SK-N-SH (cell line): ENCODE results near the gene GYPC. TPM values are rescaled to one million over a fixed set of nuclear protein-coding genes. Genes with fewer than 3 reads are reported as not detected.

ENCODE experiments used
- CTCF ChIA-PET: fragments of 300-600, 350-600 bp; formaldehyde crosslinking; extraction: SDS; loops from one replicate; lab custom pipeline; 2021; lab: Yijun Ruan, JAX
- POLR2A ChIA-PET: fragments of 350-600 bp; sonication (Branson Sonifier 250); formaldehyde crosslinking; extraction: SDS; loops from one replicate; lab custom pipeline; 2020; ENCODE audit warnings: antibody characterized with exemption, inconsistent platforms; lab: Yijun Ruan, JAX
- DNase-seq: peaks from one replicate; pipeline ENCODE4 v3.0.0; 2012
- H2AFZ ChIP-seq: fragments of 200-600 bp; sonication (generic); 2 replicates; pipeline ENCODE4 v1.8.1; 2016; ENCODE audit warnings: antibody characterized with exemption, mild to moderate bottlenecking, low read depth
- H3F3A ChIP-seq: fragments of 200-600 bp; sonication (generic); replicated peaks from 2 replicates; pipeline ENCODE3; 2016; ENCODE audit warnings: antibody characterized with exemption, mild to moderate bottlenecking; ENCODE audit not compliant: insufficient read depth
- H3K27ac ChIP-seq, 2 experiments: fragments of 200-500 bp in 1 of 2; fragments of 200-600 bp in 1 of 2; sonication (Bioruptor generic) in 1 of 2; sonication (generic), shearing (Covaris generic) in 1 of 2; 2 replicates each; pipeline versions ENCODE4 v1.5.1 to v1.6.1; 2014 to 2016; ENCODE audit warnings: low read depth in 2 of 2, inconsistent platforms in 1 of 2, low read length in 1 of 2, mild to moderate bottlenecking in 1 of 2, mixed read lengths in 1 of 2
- H3K27me3 ChIP-seq: fragments of 200-600 bp; sonication (generic), shearing (Covaris generic); 2 replicates; pipeline ENCODE4 v1.6.1; 2016; ENCODE audit warnings: mixed run types; ENCODE audit not compliant: insufficient read depth
- H3K36me3 ChIP-seq, 2 experiments: fragments of 200-500 bp in 1 of 2; fragments of 200-600 bp in 1 of 2; sonication (Bioruptor generic) in 1 of 2; sonication (generic) in 1 of 2; replicated peaks in 1 of 2; 2 replicates each; pipeline versions ENCODE3 to v1.5.1; 2014 to 2016; ENCODE audit warnings: low read length in 1 of 2, mild to moderate bottlenecking in 1 of 2; ENCODE audit not compliant: insufficient read depth in 2 of 2, control insufficient read depth in 1 of 2
- H3K4me1 ChIP-seq, 2 experiments: fragments of 200-500 bp in 1 of 2; fragments of 200-600 bp in 1 of 2; sonication (Bioruptor generic) in 1 of 2; sonication (generic), shearing (Covaris generic) in 1 of 2; 2 replicates each; pipeline versions ENCODE4 v1.5.1 to v1.6.1; 2014 to 2016; ENCODE audit warnings: low read depth in 1 of 2, low read length in 1 of 2, mixed run types in 1 of 2; ENCODE audit not compliant: insufficient read depth in 2 of 2, control insufficient read depth in 1 of 2
- H3K4me2 ChIP-seq: fragments of 200-600 bp; sonication (generic), shearing (Covaris generic); 2 replicates; pipeline ENCODE4 v1.6.1; 2017; ENCODE audit warnings: mixed run types
- H3K4me3 ChIP-seq, 2 experiments: fragments of 200-500 bp in 1 of 2; fragments of 200-600 bp in 1 of 2; sonication (Bioruptor generic) in 1 of 2; sonication (generic), shearing (Covaris generic) in 1 of 2; 2 replicates each; pipeline versions ENCODE4 v1.5.1 to v1.8.1; 2014 to 2016; ENCODE audit warnings: low read depth in 2 of 2, inconsistent platforms in 1 of 2, low read length in 1 of 2, mild to moderate bottlenecking in 1 of 2, mixed read lengths in 1 of 2, moderate library complexity in 1 of 2
- H3K79me2 ChIP-seq: fragments of 200-600 bp; sonication (generic); 2 replicates; pipeline ENCODE4 v1.8.1; 2017; ENCODE audit warnings: mild to moderate bottlenecking; ENCODE audit not compliant: insufficient read depth
- H3K9ac ChIP-seq: fragments of 200-600 bp; sonication (generic); 2 replicates; pipeline ENCODE4 v1.6.1; 2017; ENCODE audit warnings: mixed run types
- H3K9me2 ChIP-seq: fragments of 200-600 bp; sonication (generic); 2 replicates; pipeline ENCODE4 v1.6.1; 2017; ENCODE audit warnings: mixed run types
- H3K9me3 ChIP-seq: fragments of 200-600 bp; sonication (generic); 2 replicates; pipeline ENCODE4 v1.6.1; 2017; ENCODE audit warnings: mixed run types, mild to moderate bottlenecking, moderate library complexity
- H4K20me1 ChIP-seq: fragments of 200-600 bp; sonication (generic); 2 replicates; pipeline ENCODE4 v1.6.1; 2017; ENCODE audit warnings: mild to moderate bottlenecking, mixed run types; ENCODE audit not compliant: insufficient read depth
- EP300 ChIP-seq, 2 experiments: IDR thresholded peaks; 2 replicates each; pipeline versions ENCODE4 v1.4.0 to v1.6.1; 2012; ENCODE audit warnings: borderline replicate concordance in 1 of 2, low read depth in 1 of 2, low read length in 1 of 2
- FOSL2 ChIP-seq: IDR thresholded peaks from 2 replicates; pipeline ENCODE4 v1.4.0; 2012; ENCODE audit warnings: low read depth, mild to moderate bottlenecking, moderate library complexity, borderline replicate concordance
- FOXJ3 ChIP-seq: sonication (generic); formaldehyde crosslinking; IDR thresholded peaks from 2 replicates; pipeline ENCODE4 v1.5.1; 2020; ENCODE audit warnings: mild to moderate bottlenecking, missing genetic modification reagents
- FOXM1 ChIP-seq: IDR thresholded peaks from 2 replicates; pipeline ENCODE4 v1.4.0; 2012; ENCODE audit warnings: low read depth, mild to moderate bottlenecking
- GABPA ChIP-seq: IDR thresholded peaks from 2 replicates; pipeline ENCODE4 v1.4.0; 2012; ENCODE audit warnings: low read depth, mild to moderate bottlenecking
- MEF2A ChIP-seq: IDR thresholded peaks from 2 replicates; pipeline ENCODE4 v1.4.0; 2012; ENCODE audit warnings: low read depth, borderline replicate concordance
- MXI1 ChIP-seq: IDR thresholded peaks from 2 replicates; pipeline ENCODE4 v1.6.1; 2012; ENCODE audit warnings: mild to moderate bottlenecking, low read depth, low read length, improper control_type of control experiment
- NRF1 ChIP-seq: IDR thresholded peaks from 2 replicates; pipeline ENCODE4 v1.6.1; 2012; ENCODE audit warnings: low read depth, mild to moderate bottlenecking, low read length
- POLR2AphosphoS5 ChIP-seq: IDR thresholded peaks from 2 replicates; pipeline ENCODE4 v1.6.1; 2012; ENCODE audit warnings: low read depth, low read length
- RAD21 ChIP-seq: IDR thresholded peaks from 2 replicates; pipeline ENCODE4 v1.6.1; 2012; ENCODE audit warnings: mild to moderate bottlenecking, low read length
- RCOR1 ChIP-seq: fragments of 150-350 bp; IDR thresholded peaks from 2 replicates; pipeline ENCODE4 v1.6.1; 2017; ENCODE audit warnings: antibody characterized with exemption, low read length
- RFX5 ChIP-seq: IDR thresholded peaks from 2 replicates; pipeline ENCODE4 v1.6.1; 2012; ENCODE audit warnings: mild to moderate bottlenecking, improper control_type of control experiment, low read length
- SIN3A ChIP-seq: IDR thresholded peaks from 2 replicates; pipeline ENCODE4 v1.6.1; 2012; ENCODE audit warnings: low read depth, mild to moderate bottlenecking, low read length, moderate library complexity, borderline replicate concordance
- TCF12 ChIP-seq: IDR thresholded peaks from 2 replicates; pipeline ENCODE4 v1.4.0; 2012
- WGBS: methylation state at CpG from one replicate; pipeline ENCODE4 v1.1.6; 2017; ENCODE audit warnings: low lambda C conversion rate; 5-methylcytosine and 5-hydroxymethylcytosine counted together
- polyA plus RNA-seq, 3 experiments: library from polyadenylated mRNA; depleted of rRNA; stranded (reverse); fragments of >200 nt; gene quantifications; 2 replicates each; pipeline ENCODE4 v1.2.3, GENCODE V29; 2012
- TF ChIP-seq, protein P1 (sequence below): fragments of 150-350 bp; IDR thresholded peaks from 2 replicates; pipeline ENCODE4 v1.6.1; 2016; ENCODE audit warnings: mild to moderate bottlenecking, low read depth, low read length
- TF ChIP-seq, protein P2 (sequence below): IDR thresholded peaks from 2 replicates; pipeline ENCODE4 v1.4.0; 2012; ENCODE audit warnings: low read depth, borderline replicate concordance
- TF ChIP-seq, protein P3 (sequence below): IDR thresholded peaks from 2 replicates; pipeline ENCODE4 v1.6.1; 2012; ENCODE audit warnings: mild to moderate bottlenecking, low read depth, low read length, moderate library complexity
- TF ChIP-seq, protein P4 (sequence below): IDR thresholded peaks from 2 replicates; pipeline ENCODE4; 2012
- TF ChIP-seq, protein P5 (sequence below): IDR thresholded peaks from 2 replicates; pipeline ENCODE4 v1.4.0; 2012; ENCODE audit warnings: low read depth, borderline replicate concordance

Gene GYPC
- polyA plus RNA-seq, 1 of the 3 experiments (the other 2 are of a cell fraction): not detected

DNA sequence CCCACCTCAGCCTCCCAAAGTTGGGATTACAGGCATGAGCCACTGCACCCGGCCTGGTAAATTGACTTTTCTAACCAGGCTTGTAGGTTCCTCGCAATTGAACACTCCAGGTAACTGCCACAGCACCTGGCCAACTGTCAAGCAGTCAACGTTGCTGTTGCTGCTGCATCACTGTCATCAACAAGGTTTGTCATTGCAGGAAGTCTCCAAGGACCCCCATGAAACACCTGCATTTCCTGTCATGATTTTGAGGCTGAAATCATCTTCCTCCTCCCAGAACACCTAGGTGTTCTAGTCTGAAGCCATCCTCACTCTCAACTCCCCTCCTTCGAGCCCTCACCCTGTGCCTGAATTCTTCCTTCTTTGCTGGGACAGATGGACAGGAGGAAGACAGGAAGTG, 29.7 kb downstream of the GYPC start:
- H3K36me3 ChIP-seq: no peaks in the 10 kb centered on the region
- H3K27ac ChIP-seq: no peak overlapping the region
- 4% methylated on average over 4 of the region's 4 CpGs for WGBS
- POLR2A ChIA-PET: no interaction called here
- no peak overlapping the region for H3K4me2 ChIP-seq
- H4K20me1 ChIP-seq: no peaks in the 10 kb centered on the region
- no peak for TF ChIP-seq RFX5
- TF ChIP-seq, protein P1, sequence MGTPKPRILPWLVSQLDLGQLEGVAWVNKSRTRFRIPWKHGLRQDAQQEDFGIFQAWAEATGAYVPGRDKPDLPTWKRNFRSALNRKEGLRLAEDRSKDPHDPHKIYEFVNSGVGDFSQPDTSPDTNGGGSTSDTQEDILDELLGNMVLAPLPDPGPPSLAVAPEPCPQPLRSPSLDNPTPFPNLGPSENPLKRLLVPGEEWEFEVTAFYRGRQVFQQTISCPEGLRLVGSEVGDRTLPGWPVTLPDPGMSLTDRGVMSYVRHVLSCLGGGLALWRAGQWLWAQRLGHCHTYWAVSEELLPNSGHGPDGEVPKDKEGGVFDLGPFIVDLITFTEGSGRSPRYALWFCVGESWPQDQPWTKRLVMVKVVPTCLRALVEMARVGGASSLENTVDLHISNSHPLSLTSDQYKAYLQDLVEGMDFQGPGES: no peak
- no peak overlapping the region for H3K4me3 ChIP-seq
- CTCF ChIA-PET: no interaction called here
- DNase-seq: no peak
- H3K4me1 ChIP-seq: no peaks in the 10 kb centered on the region
- no peaks in the 10 kb centered on the region for H3K79me2 ChIP-seq
- no peak overlapping the region for H2AFZ ChIP-seq
- no peaks in the 10 kb centered on the region for H3F3A ChIP-seq
- no peaks in the 10 kb centered on the region for H3K9me3 ChIP-seq
- no peak overlapping the region for H3K9ac ChIP-seq
- H3K27me3 ChIP-seq: no peaks in the 10 kb centered on the region
- H3K9me2 ChIP-seq: no peaks in the 10 kb centered on the region

DNA sequence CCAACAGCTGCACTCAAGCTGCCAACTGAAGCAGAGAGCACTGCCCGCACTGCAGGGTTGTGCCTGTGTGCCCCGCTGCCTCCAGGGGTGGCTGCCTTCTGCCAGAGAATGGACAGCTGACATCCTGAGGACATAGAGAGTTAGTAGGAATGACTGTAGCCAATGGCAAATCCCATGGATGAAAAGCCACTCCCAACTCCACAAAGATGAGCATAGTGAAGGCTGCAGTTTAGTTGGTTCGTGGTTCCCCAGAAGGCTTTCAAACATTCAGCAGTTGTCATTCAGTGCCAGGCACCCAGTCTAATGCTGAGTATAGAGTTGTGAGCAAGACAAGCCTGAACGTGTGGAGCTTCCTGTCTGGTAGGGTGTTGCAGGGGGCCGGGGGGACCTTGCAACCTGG, 30.3 kb downstream of the GYPC start:
- no peaks in the 10 kb centered on the region for H3K4me1 ChIP-seq
- POLR2A ChIA-PET: no interaction called here
- H3K9ac ChIP-seq: no peak overlapping the region
- no peaks in the 10 kb centered on the region for H3K79me2 ChIP-seq
- no peak for DNase-seq
- no peaks in the 10 kb centered on the region for H3K27me3 ChIP-seq
- no peak overlapping the region for H2AFZ ChIP-seq
- no peak overlapping the region for H3K4me2 ChIP-seq
- no peaks in the 10 kb centered on the region for H3F3A ChIP-seq
- no peak overlapping the region for H3K27ac ChIP-seq
- no peaks in the 10 kb centered on the region for H4K20me1 ChIP-seq
- H3K36me3 ChIP-seq: no peaks in the 10 kb centered on the region
- CTCF ChIA-PET: no interaction called here
- H3K9me3 ChIP-seq: no peaks in the 10 kb centered on the region
- 8% methylated on average over 4 of the region's 5 CpGs for WGBS
- no peak overlapping the region for H3K4me3 ChIP-seq
- H3K9me2 ChIP-seq: no peaks in the 10 kb centered on the region
- TF ChIP-seq RAD21 (no peak), RCOR1 (no peak), FOXJ3 (CRISPR knock-in tag) (no peak), TCF12 (no peak), MXI1 (no peak), FOSL2 (no peak), FOXM1 (no peak), EP300 (IDR thresholded peaks at IDR 0.05; ENCODE audit: borderline replicate concordance in 1 of 2, low read depth in 1 of 2, low read length in 1 of 2) (no peak), GABPA (no peak), NRF1 (no peak), SIN3A (no peak), POLR2AphosphoS5 (no peak), MEF2A (no peak)
- TF ChIP-seq, protein P1: no peak
- TF ChIP-seq, protein P2, sequence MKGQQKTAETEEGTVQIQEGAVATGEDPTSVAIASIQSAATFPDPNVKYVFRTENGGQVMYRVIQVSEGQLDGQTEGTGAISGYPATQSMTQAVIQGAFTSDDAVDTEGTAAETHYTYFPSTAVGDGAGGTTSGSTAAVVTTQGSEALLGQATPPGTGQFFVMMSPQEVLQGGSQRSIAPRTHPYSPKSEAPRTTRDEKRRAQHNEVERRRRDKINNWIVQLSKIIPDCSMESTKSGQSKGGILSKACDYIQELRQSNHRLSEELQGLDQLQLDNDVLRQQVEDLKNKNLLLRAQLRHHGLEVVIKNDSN: no peak
- TF ChIP-seq, protein P3, sequence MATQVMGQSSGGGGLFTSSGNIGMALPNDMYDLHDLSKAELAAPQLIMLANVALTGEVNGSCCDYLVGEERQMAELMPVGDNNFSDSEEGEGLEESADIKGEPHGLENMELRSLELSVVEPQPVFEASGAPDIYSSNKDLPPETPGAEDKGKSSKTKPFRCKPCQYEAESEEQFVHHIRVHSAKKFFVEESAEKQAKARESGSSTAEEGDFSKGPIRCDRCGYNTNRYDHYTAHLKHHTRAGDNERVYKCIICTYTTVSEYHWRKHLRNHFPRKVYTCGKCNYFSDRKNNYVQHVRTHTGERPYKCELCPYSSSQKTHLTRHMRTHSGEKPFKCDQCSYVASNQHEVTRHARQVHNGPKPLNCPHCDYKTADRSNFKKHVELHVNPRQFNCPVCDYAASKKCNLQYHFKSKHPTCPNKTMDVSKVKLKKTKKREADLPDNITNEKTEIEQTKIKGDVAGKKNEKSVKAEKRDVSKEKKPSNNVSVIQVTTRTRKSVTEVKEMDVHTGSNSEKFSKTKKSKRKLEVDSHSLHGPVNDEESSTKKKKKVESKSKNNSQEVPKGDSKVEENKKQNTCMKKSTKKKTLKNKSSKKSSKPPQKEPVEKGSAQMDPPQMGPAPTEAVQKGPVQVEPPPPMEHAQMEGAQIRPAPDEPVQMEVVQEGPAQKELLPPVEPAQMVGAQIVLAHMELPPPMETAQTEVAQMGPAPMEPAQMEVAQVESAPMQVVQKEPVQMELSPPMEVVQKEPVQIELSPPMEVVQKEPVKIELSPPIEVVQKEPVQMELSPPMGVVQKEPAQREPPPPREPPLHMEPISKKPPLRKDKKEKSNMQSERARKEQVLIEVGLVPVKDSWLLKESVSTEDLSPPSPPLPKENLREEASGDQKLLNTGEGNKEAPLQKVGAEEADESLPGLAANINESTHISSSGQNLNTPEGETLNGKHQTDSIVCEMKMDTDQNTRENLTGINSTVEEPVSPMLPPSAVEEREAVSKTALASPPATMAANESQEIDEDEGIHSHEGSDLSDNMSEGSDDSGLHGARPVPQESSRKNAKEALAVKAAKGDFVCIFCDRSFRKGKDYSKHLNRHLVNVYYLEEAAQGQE: no peak
- TF ChIP-seq, protein P4, sequence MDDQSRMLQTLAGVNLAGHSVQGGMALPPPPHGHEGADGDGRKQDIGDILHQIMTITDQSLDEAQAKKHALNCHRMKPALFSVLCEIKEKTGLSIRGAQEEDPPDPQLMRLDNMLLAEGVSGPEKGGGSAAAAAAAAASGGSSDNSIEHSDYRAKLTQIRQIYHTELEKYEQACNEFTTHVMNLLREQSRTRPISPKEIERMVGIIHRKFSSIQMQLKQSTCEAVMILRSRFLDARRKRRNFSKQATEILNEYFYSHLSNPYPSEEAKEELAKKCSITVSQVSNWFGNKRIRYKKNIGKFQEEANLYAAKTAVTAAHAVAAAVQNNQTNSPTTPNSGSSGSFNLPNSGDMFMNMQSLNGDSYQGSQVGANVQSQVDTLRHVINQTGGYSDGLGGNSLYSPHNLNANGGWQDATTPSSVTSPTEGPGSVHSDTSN: no peak
- TF ChIP-seq, protein P5, sequence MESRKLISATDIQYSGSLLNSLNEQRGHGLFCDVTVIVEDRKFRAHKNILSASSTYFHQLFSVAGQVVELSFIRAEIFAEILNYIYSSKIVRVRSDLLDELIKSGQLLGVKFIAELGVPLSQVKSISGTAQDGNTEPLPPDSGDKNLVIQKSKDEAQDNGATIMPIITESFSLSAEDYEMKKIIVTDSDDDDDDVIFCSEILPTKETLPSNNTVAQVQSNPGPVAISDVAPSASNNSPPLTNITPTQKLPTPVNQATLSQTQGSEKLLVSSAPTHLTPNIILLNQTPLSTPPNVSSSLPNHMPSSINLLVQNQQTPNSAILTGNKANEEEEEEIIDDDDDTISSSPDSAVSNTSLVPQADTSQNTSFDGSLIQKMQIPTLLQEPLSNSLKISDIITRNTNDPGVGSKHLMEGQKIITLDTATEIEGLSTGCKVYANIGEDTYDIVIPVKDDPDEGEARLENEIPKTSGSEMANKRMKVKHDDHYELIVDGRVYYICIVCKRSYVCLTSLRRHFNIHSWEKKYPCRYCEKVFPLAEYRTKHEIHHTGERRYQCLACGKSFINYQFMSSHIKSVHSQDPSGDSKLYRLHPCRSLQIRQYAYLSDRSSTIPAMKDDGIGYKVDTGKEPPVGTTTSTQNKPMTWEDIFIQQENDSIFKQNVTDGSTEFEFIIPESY: no peak
